Measurements from ENCODE around the gene USP48.

Gene USP48

GRCh38 chr1:21763236-21763635 is 19.7 kb downstream of the USP48 start:
- Histone ChIP-seq H2AFZ (ENCODE audit: low read length) (no peak overlapping the region), H3K4me1 (ENCODE audit: insufficient read depth, low read length, poor library complexity, severe bottlenecking) (no peaks in the 10 kb centered on the region), H3K4me2 (ENCODE audit: low read depth, low read length, poor library complexity, severe bottlenecking) (no peak overlapping the region)

DNA sequence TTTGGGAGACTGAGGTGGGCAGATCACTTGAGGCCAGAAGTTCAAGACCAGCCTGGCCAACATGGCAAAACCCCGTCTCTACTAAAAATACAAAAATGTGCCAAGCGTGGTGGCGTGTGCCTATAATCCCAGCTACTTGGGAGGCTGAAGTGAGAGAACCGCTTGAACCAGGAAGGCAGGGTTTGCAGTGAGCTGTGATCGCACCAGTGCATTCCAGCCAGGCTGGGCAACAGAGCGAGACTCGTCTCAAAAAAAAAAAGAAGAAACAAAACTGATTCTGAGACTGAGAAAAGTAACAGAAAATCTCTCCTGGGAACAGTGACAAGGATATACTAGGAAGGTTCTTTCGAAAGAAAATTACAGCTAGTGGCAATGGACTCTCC is 20.9 kb downstream of the USP48 start:
- Histone ChIP-seq H3K9me3 (ENCODE audit: insufficient read depth, low read depth, low read length) (no peaks in the 10 kb centered on the region), H3K4me2 (ENCODE audit: low read depth, low read length, poor library complexity, severe bottlenecking) (no peak overlapping the region), H3K36me3 (ENCODE audit: insufficient read depth, low read length) (no peaks in the 10 kb centered on the region), H3K4me1 (ENCODE audit: insufficient read depth, low read length, poor library complexity, severe bottlenecking) (no peaks in the 10 kb centered on the region), H3K4me3 (ENCODE audit: low read length, poor library complexity, severe bottlenecking) (no peak overlapping the region), H3K9ac (ENCODE audit: low read depth, low read length, poor library complexity, severe bottlenecking) (no peak overlapping the region), H3K79me2 (ENCODE audit: insufficient read depth, low read length) (peaks cover 92% of the 10 kb centered on the region), H3F3A (ENCODE audit: low read depth) (no peaks in the 10 kb centered on the region), H3K9me2 (replicated peaks; ENCODE audit: low read depth, low read length) (no peaks in the 10 kb centered on the region), H2AFZ (ENCODE audit: low read length) (no peak overlapping the region), H3K27me3 (ENCODE audit: insufficient read depth, low read length, poor library complexity, severe bottlenecking) (no peaks in the 10 kb centered on the region), H4K20me1 (ENCODE audit: insufficient read depth, low read length, poor library complexity, severe bottlenecking) (peaks cover 51% of the 10 kb centered on the region)
- TF ChIP-seq EZH2phosphoT487 (IDR thresholded peaks at IDR 0.05; ENCODE audit: borderline replicate concordance) (no peak), CTCF (conservative IDR thresholded peaks at IDR 0.05; ENCODE audit: low read length) (no peak)

More at GRCh38 chr1:21763236-21763635, 19.7 kb downstream of the USP48 start:
- Histone ChIP-seq H3K27me3 (ENCODE audit: insufficient read depth, low read length, poor library complexity, severe bottlenecking) (no peaks in the 10 kb centered on the region), H3K9ac (ENCODE audit: low read depth, low read length, poor library complexity, severe bottlenecking) (no peak overlapping the region), H4K20me1 (ENCODE audit: insufficient read depth, low read length, poor library complexity, severe bottlenecking) (peaks cover 52% of the 10 kb centered on the region), H3F3A (ENCODE audit: low read depth) (no peaks in the 10 kb centered on the region), H3K36me3 (ENCODE audit: insufficient read depth, low read length) (no peaks in the 10 kb centered on the region), H3K9me2 (replicated peaks; ENCODE audit: low read depth, low read length) (no peaks in the 10 kb centered on the region), H3K79me2 (ENCODE audit: insufficient read depth, low read length) (peaks cover 95% of the 10 kb centered on the region), H3K9me3 (ENCODE audit: insufficient read depth, low read depth, low read length) (no peaks in the 10 kb centered on the region), H3K4me3 (ENCODE audit: low read length, poor library complexity, severe bottlenecking) (no peak overlapping the region)
- TF ChIP-seq EZH2phosphoT487 (IDR thresholded peaks at IDR 0.05; ENCODE audit: borderline replicate concordance) (no peak), CTCF (conservative IDR thresholded peaks at IDR 0.05; ENCODE audit: low read length) (no peak)

- no peaks in the 10 kb centered on the region for H3F3A ChIP-seq (ENCODE audit: low read depth)
- TF ChIP-seq CTCF (conservative IDR thresholded peaks at IDR 0.05; ENCODE audit: low read length) (no peak), EZH2phosphoT487 (IDR thresholded peaks at IDR 0.05; ENCODE audit: borderline replicate concordance) (no peak)
- peaks cover 50% of the 10 kb centered on the region for H4K20me1 ChIP-seq (ENCODE audit: insufficient read depth, low read length, poor library complexity, severe bottlenecking)
- H3K4me2 ChIP-seq (ENCODE audit: low read depth, low read length, poor library complexity, severe bottlenecking): no peak overlapping the region
- H3K36me3 ChIP-seq (ENCODE audit: insufficient read depth, low read length): peaks cover 7% of the 10 kb centered on the region; the same call in 1 of the 2 replicates
- no peaks in the 10 kb centered on the region for H3K27me3 ChIP-seq (ENCODE audit: insufficient read depth, low read length, poor library complexity, severe bottlenecking)
- H3K9me3 ChIP-seq (ENCODE audit: insufficient read depth, low read depth, low read length): no peaks in the 10 kb centered on the region
- peaks cover 83% of the 10 kb centered on the region for H3K79me2 ChIP-seq (ENCODE audit: insufficient read depth, low read length)
- no peak overlapping the region for H3K9ac ChIP-seq (ENCODE audit: low read depth, low read length, poor library complexity, severe bottlenecking)
- H2AFZ ChIP-seq (ENCODE audit: low read length): no peak overlapping the region
- no peaks in the 10 kb centered on the region for H3K9me2 ChIP-seq (replicated peaks; ENCODE audit: low read depth, low read length)
- H3K4me3 ChIP-seq (ENCODE audit: low read length, poor library complexity, severe bottlenecking): no peak overlapping the region
- H3K4me1 ChIP-seq (ENCODE audit: insufficient read depth, low read length, poor library complexity, severe bottlenecking): no peaks in the 10 kb centered on the region
Measured at GRCh38 chr1:21761052-21761451, 21.9 kb downstream of the USP48 start.
